Activated CD8-positive, alpha-beta memory T cell treated with anti-CD3 and anti-CD28 coated beads for 48 hours (primary cell): ENCODE measurements around the gene DCTN5.

ENCODE experiments used
- DNase-seq, 3 experiments: peaks; one replicate each; pipeline ENCODE4 v3.0.0-alpha.2; 2020; ENCODE audit warnings: low read depth in 2 of 3, low spot score in 2 of 3

The DCTN5 gene

DNA sequence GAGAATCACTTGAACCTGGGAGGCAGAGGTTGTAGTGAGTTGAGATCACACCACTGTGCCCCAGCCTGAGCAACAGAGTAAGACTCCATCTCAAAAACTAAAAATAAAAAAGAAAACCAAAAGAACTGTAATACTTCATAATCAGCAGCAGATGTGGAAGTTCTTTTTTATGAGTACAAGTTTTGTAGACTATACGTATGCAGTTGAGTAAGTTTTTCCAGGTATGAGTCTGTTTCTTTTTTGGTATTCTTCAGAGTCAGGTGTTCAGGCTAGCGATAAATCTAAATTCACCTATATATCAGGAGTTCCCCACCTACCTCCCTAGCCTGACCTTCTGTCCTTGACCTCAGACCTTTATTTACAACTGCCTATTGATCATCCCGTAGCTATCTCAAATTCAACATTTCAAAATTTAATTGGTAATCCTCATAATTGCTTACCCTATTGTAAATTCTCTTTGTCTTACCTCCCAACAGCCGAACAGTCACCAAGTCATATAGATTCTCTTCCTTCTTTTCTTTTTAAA is 10.7 kb downstream of the DCTN5 start:
- no peak for DNase-seq

DNA sequence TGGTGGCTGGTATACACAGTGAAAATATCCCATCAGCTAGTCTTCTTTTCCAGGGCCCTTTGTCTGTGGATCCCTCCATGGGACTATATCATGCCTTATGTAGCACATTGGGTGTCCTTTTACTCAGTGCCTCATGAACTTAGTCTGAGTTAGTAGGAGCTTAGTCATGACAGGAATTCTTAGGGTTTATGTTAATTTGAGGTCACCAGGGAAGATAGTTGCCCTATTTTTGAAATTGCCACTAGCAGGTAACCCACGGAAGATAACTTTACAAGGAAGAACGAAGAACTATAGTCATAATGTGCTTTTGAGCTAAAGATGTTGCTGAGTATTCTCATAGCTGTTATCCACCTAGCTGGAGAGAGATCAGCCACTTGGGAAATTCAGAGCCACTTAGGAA is 22.7 kb downstream of the DCTN5 start:
- DNase-seq: no peak

DNA sequence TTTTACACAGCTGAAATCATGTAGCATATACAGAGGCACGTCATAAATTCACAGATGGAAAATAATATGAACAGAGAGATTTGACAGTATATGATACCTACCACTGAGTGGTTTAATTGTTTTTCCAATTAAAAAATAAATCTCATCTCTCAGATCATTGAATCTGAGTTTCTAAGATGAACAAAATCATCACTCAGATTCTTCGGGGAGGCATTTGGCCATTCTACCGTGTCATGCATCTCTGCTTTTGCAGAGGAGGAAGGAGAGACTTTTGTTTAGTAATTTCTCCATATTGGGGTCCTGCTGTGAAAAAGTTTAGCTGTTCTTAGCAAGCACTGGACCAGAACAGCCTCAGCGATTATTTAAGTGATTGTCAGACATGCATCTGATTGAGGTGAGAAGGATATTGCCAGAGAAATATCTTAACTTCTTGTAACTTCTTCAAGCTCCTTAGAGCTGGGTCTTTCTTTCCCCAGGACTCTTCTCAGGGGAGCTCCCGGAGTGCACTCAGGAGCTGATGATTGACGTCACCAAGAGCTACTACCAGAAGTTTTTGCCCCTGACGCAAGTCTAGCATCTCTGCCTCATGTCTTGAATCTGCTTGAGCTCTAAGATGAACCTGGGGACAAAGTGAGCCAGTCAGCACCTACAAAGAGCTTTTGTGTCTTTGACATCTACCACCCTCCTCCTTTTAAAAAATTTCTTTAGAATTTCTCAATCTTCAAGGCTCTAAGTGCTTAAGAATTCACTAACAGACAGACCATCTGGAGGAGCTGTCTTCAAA is 25.5 kb downstream of the DCTN5 start:
- DNase-seq: no peak

DNA sequence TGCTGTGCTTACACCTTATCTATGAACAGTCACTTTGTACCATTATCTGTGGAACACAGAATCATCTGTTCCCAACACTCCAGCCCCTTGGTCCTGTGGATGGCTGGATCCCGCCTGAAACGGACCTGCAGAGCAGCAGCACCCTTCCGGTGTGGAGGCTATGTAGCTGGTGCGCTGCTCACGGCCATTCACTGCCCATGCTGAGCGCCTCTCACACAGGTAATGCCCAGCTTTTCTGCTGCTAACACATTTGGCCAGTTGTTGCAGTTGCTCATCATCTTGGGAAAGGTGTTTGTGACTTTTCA is 26.0 kb downstream of the DCTN5 start:
- DNase-seq: no peak

DNA sequence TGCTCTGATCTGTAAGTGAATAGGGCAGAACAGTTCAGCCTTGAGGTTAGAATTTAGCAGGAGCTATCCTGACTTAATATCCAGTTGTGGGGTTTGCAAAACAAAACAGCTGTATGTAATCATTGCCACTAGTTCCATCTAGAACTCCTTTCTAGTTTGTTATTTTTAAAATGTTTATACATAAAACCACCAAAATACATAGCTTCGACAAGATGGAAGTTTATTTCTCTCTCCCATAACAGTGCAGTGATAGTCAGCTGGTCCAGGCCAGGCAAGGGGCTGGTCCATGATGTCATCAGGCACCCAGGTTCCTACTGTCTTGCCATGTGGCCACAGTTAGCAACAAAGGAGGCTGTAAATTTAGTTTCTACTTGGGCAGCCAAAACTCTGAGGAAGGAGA is 27.0 kb downstream of the DCTN5 start:
- DNase-seq: no peak

DNA sequence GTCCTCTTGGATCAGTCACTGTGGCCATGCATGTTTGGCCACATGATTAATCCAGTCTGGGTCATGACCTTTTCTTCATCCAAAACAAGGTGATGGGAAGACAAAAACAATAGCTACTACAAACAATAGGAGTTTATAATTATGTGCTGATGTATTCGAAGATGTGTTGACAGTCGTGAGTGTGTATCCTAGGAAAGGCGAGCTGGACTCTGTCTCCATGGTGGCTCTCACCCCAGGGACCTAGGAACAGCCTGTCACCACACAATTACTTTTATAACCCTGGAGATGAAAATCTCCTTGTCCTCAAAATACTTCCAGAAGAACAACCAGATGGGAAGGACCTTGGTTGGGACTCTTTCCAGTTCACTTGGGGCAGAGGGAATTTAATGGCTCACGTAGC is 27.6 kb downstream of the DCTN5 start:
- no peak for DNase-seq

DNA sequence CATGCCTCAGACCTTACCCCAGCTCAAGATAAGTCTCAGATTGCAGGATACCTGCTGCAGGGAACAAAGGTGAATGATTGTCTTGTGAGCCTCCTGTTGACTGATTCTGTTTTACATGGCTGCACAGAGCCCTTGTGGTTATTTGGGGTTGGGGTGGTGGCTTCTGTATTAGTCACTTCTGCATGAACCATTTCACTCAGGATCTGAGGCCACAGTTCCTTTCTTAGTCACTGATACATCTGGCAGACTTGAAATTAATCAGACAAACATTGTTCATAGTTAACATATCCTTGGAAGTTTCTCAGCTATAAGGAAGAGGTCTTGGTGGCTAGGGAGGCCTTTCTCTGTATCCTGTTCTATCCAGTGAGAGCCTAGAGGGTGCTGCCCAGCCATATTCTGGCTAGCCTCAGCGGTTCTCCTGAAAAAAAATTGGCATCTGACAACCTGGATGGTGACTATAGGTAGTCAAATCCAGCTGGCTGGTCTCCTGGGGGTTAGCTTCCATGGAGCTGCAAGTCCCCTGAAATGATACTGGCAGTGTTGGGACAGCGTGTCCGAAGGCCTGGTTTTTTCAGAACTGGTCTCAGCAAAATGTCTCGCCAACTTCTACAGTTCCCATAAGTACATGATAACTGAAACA is 29.0 kb downstream of the DCTN5 start:
- no peak for DNase-seq

DNA sequence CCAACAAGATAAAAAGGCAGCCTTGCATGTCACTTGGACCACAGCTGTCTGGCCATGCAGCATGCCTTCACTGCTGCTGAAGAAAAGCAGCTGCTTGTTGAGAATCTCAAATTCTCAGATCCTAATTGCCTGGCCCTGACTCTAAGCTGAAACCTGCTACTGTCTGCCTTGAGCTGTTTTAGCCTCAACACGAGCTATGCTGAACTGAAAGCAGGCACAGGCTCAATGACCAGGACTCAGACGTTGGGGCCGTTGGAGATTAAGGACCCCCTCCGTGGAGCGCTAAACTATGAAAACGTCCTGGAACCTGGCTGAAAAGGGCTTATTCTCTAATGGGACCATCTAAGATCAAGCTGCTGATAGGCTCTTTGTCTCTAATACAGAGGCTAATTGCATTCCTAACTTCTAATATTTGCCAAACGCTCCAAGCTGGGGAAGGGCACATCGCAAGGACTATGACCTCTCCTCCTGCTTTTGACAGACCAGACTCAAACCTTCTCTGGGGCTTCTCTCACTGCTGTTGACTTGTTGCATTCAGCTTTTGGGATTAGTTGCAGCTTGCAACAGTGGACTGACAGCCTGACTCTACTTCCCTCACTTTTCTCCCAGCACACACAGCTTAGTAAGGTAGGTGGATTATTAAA is 32.8 kb downstream of the DCTN5 start:
- no peak for DNase-seq

DNA sequence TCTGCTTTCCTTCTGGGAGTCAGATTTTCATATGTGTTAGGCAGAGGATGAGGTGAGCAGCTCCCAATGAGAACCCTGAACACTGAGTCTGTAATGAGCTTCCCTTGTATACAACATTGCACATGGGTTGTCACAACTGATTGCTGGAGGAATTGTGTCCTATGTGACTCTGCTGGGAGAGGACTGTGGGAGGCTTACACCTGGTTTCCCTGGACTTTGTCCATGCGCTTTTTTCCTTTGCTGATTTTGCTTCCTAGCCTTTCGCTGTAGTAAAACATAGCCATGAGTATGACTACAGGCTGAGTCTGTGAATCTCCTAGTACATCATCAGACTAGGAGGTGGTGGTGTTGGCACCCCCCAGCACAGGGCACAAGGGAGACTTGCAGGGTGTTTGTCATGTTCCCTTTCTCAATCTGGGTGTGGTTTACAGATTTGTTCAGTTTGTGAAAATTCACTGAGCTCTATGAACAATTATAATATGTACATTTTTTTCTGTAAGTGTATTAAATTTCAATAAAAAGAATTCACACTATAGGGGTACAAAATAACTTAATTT is 35.7 kb downstream of the DCTN5 start:
- no peak for DNase-seq

DNA sequence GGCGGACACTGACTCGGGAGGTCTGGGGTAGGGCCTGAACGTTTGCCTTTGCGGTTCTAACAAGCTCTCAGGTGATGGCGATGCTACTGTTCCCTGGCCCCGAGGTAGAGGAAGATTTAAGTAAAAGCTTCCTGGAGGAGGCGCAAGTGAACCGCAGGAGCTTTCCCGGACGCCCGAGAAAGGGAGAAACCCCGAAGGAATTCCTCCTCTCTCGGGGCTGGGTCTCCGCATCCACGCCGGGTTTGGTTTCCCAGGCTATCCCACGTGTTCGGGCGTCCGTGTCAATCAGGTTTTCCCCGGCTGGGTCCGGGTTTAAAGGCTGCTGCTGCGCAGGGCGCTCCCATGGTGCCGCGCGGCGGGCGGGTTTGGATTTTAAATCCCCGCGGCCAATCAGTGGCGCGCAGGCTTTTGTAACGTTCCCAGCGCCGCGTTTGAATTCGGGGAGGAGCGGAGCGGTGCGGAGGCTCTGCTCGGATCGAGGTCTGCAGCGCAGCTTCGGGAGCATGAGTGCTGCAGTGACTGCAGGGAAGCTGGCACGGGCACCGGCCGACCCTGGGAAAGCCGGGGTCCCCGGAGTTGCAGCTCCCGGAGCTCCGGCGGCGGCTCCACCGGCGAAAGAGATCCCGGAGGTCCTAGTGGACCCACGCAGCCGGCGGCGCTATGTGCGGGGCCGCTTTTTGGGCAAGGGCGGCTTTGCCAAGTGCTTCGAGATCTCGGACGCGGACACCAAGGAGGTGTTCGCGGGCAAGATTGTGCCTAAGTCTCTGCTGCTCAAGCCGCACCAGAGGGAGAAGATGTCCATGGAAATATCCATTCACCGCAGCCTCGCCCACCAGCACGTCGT is 37.4 kb downstream of the DCTN5 start, which contains the start of gene PLK1:
PLK1 (plus strand) TSS at position 460 of the 844 bp plus-strand sequence; CDS start at position 504, 44 bp downstream.
- peak; percentile 48 to 78 (median 64) for DNase-seq

DNA sequence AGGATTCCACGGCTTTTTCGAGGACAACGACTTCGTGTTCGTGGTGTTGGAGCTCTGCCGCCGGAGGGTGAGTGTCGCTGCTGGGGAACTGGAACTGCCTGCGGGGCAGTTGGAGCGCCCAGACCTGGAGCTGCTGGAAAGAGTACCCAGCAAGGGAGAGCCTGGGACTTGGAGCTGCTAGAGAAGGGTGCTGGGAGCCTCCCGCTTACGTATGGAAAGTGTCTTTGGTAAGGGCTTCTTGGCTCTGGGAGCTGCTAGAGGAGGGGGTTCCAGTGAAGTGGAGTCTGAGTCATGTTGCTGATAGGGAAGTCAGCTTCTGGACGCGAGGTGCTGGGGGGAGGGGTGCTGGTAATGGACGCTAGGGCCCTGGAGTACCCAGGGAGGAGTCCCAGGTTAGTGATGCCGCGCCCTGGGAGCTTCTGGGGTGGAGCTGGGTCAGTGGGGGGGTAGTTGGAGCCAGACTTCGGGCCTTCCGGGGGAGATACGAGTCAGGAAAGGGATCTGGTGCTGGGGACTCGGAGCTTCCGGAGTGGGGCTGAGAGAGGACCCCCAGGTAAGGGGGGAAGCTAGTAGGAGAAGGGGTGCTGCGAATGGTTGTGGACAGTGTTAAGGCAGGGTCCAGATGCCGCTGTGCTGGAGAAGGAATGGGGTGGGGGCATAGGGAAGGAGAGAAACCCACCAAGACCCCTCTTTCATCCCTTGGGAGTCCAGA is 38.2 kb downstream of the DCTN5 start:
- DNase-seq: no peak

DNA sequence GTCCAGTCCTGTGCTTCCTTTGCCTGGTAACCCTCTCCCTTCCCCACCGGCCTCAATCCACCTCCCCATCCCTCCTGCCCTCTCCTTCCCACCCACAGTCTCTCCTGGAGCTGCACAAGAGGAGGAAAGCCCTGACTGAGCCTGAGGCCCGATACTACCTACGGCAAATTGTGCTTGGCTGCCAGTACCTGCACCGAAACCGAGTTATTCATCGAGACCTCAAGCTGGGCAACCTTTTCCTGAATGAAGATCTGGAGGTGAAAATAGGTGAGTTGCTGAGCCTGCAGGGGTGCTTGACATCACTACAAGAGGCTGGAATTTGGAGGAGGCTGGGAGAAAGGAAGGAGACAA is 38.7 kb downstream of the DCTN5 start:
- DNase-seq: no peak

DNA sequence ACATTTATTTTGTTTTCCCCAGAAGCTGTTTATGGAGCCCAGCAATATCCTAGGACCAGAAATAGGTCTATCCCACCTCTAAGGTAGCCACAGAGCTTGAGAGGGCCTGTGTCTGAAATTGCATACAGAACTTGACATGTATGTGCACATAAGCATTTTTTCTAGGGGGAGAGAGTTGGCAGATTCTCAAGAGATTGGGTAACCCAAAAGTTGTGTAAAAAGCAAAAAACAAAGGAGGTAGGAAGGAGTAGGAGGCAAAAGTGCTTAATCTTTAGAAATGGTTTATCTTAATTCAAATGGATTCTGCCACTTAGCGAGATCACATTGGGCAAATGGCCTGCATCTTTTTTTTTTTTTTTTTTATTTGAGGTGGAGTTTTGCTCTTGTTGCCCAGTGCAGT is 40.9 kb downstream of the DCTN5 start:
- no peak for DNase-seq

DNA sequence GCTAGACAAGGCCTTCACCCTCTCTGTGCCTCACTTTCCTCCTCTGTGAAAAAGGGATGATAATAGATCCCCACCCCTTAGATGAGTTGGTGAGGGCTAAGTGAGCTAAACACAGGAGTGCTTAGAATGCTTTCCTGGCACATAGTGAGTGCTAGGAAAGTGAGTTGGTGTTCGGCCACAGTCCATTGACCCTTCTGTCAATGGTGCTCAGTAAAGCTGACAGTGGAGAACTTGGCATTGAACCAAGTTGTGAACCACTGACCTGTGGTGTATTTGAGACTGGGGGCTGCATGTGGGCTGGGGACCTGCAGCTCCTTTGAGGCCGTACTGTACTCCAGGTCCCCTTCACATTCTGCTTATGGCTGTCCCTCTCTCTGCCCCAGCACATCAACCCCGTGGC is 42.2 kb downstream of the DCTN5 start:
- DNase-seq: no peak

DNA sequence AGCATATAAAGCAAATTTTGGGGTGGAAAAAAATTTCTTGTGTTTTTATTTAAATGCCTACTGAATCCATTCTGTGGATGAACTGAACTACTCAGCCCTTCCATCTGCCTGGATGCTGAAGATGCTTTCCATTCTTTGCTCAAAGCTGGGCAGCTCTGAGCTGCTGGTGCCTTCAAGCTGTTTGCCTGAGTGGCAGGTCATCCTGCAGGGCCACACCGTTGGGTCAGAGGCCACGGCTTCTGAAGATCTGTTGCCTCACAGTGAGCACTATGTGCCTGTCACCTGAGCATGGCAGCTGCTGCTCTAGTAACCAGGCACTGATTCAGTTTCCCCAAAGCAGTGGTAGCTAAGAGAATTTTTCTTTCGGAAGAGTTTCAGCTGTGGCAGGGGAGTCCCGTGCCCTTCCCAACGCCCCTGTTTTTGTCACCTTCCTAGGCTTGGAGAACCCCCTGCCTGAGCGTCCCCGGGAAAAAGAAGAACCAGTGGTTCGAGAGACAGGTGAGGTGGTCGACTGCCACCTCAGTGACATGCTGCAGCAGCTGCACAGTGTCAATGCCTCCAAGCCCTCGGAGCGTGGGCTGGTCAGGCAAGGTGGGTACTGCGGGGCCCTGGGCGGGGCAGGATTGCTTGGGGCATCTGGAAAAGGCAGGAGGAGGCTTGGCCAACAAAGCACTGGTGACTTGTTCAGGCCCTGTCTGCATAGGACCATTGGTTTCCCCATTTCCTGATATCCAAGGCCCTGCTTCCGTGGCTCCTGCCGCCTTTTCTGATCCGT is 46.0 kb downstream of the DCTN5 start:
- no peak for DNase-seq

DNA sequence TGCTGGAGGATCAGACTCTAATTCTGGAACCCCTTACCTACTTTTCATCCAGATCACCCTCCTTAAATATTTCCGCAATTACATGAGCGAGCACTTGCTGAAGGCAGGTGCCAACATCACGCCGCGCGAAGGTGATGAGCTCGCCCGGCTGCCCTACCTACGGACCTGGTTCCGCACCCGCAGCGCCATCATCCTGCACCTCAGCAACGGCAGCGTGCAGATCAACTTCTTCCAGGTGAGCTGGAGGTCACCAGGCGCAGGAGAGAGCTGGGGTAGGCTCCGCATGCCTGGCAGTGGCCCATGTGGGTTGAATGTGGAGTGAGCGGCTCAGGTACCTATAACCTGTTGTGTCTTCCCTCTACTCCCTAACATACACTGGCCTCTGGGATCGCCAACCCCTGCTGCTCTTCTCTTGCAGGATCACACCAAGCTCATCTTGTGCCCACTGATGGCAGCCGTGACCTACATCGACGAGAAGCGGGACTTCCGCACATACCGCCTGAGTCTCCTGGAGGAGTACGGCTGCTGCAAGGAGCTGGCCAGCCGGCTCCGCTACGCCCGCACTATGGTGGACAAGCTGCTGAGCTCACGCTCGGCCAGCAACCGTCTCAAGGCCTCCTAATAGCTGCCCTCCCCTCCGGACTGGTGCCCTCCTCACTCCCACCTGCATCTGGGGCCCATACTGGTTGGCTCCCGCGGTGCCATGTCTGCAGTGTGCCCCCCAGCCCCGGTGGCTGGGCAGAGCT is 48.3 kb downstream of the DCTN5 start:
- no peak for DNase-seq

DNA sequence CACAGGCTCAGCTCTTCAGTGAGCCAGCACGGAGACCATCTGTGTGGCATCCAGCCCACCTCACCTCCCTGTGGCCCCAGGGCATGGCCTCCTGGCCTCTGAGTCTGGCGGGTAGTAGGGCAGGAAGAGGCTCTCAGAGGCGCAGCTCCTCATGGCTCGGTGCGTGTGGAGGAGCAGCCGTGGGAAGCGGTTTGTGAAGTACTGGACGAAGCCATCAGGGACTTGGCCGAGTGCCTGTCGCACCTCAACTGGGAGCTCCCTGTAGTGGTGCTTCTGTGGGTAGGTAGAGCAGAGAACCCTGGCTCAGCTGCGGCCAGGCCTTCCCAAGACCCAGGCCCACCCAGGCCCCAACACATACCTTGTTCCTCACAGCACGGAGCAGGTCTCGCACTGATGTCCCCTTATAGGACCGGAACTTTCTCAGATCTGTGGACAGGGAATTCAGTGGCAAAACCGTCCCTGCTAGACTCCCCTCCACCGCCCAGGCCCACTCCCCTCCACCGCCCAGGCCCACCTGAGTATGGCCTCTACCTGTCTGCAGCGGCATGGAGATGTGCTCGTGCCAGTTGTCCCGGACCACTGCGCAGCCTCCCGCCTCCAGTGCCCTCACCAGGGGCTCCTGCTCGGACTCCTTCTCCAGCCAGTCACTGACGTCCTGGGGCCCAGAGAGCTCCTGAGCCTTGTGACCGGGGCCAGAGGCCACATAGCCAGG is 49.7 kb downstream of the DCTN5 start:
- DNase-seq: no peak

DNA sequence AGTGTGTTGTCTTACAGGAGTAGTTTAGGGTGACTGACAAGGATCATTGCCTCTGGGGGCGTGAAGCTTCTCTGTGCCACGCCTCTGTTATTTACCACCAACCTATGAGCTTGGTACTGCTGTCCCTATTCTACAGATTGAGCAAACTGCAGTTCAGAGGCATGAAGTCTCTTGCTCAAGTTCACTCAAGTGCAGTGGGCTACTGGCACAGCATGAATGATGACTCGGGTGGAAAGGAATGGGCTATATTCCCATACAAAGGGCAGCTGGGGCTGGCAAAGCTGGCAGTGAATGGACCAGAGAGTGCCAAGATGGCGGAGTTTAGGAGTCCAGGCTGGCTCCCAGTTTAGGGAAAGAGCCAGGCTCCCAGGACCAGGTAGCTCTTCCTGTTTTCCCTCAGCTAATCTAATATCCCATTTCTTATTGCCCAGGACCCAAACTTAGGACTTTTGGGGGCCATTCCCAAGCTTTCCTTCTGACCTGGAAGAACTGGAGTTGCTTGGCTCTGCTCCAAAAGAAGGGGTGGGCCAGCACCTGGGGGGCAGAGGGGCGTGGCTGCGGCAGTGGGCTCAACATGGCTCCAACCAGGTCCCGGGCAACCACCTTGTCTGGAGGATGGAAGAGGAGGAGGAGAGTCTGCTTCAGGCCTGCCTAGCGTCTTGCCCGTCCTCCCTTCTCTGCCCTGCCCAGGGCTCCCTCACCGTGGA is 50.4 kb downstream of the DCTN5 start:
- no peak for DNase-seq
